Ascending aorta (tissue), 2 donors: ENCODE measurements around the gene ABCA13. TPM values are rescaled to one million over a fixed set of nuclear protein-coding genes. Genes with fewer than 3 reads are reported as not detected.

Experiments used
- DNase-seq, 2 donors: peaks; one replicate each; pipeline ENCODE4 v3.0.0-alpha.2; 2019; ENCODE audit warnings: low spot score in 2 of 2
- H3K27ac ChIP-seq, 2 donors: fragments of 200-600 bp; sonication (generic); one replicate each; pipeline ENCODE4 v1.5.1; 2016 to 2017; ENCODE audit warnings: mild to moderate bottlenecking in 1 of 2
- H3K27me3 ChIP-seq: fragments of 200-600 bp; sonication (generic); one replicate; pipeline ENCODE4 v1.5.1; 2017
- H3K36me3 ChIP-seq, 2 donors: fragments of 200-600 bp; sonication (generic); one replicate each; pipeline ENCODE4 v1.5.1; 2016
- H3K4me1 ChIP-seq, 2 donors: fragments of 200-600 bp; sonication (generic); one replicate each; pipeline ENCODE4 v1.5.1; 2016 to 2017; ENCODE audit warnings: mild to moderate bottlenecking in 1 of 2
- H3K4me3 ChIP-seq, 2 donors: fragments of 200-600 bp; sonication (generic); one replicate each; pipeline ENCODE4 v1.5.1; 2016 to 2017; ENCODE audit warnings: mild to moderate bottlenecking in 1 of 2
- H3K9me3 ChIP-seq, 2 donors: fragments of 200-600 bp; sonication (generic); one replicate each; pipeline ENCODE4 v1.5.1; 2016
- CTCF ChIP-seq, 3 experiments: fragments of 200-600 bp in 2 of 3; fragments of 450-650 bp in 1 of 3; sonication (generic) in 2 of 3; IDR thresholded peaks; one replicate each; pipeline ENCODE4 v1.5.1; 2016 to 2019; ENCODE audit warnings: antibody characterized with exemption in 3 of 3, mild to moderate bottlenecking in 1 of 3, moderate library complexity in 1 of 3
- intact Hi-C: fragments of 100-400 bp; cut with DNase I; formaldehyde crosslinking; loops from one replicate; pipeline ENCODE4 v1.15.1; 2023
- total RNA-seq: library from RNA; depleted of rRNA; stranded (reverse); fragments of >200 nt; gene quantifications from one replicate; pipeline ENCODE4 v1.1.0, GENCODE V29; 2016

ABCA13 gene
- total RNA-seq, 1 donor from 2014 or later, result not detected

DNA sequence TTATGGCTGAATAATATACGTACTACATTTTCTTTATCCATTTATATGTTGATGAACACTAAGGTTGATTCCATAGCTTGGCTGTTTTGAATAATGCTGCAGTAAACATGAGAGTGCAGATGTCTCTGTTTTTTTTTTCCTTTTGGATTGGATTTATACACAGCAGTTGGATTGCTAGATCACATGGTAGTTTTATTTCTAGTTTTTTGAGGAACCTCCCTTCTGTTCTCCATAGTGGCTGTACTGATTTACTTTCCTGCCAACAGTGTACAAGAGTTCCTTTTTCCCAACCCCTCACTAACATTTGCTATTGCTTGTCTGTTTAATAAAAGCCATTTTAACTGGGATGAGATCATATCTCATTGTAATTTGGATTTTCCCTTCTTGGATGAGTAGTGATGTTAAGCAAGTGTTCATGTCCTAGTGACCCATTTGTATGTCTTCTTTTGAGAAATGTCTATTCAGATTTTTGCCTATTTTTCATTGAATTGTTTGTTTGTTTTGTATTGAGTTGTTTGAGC, 36.0 kb downstream of the ABCA13 start:
- DNase-seq, result no peak
- H3K36me3 ChIP-seq, result no peaks in the 10 kb centered on the region
- no peak for TF ChIP-seq CTCF (IDR thresholded peaks at IDR 0.05)

GRCh38 chr7:48209004-48209600, 37.8 kb downstream of the ABCA13 start:
- H3K9me3 ChIP-seq, result peaks cover 4 to 8% of the 10 kb centered on the region in 2 donors
- H3K4me3 ChIP-seq, result no peak overlapping the region
- TF ChIP-seq CTCF (IDR thresholded peaks at IDR 0.05), result no peak
- H3K27me3 ChIP-seq, result no peaks in the 10 kb centered on the region
- no peak overlapping the region for H3K27ac ChIP-seq
- intact Hi-C loops, result no loop called here
- H3K4me1 ChIP-seq, result no peaks in the 10 kb centered on the region
- H3K36me3 ChIP-seq, result no peaks in the 10 kb centered on the region
- DNase-seq, result no peak

More for the DNA sequence above, 36.0 kb downstream of the ABCA13 start:
- Histone ChIP-seq H3K4me3 (no peak overlapping the region), H3K27ac (no peak overlapping the region), H3K27me3 (no peaks in the 10 kb centered on the region), H3K9me3 (peaks cover 4 to 8% of the 10 kb centered on the region in 2 donors), H3K4me1 (no peaks in the 10 kb centered on the region)
- intact Hi-C loops, result no loop called here

- Histone ChIP-seq H3K36me3 (no peaks in the 10 kb centered on the region), H3K27me3 (no peaks in the 10 kb centered on the region), H3K27ac (no peak overlapping the region), H3K4me3 (no peak overlapping the region), H3K9me3 (peaks cover 4 to 8% of the 10 kb centered on the region in 2 donors), H3K4me1 (no peaks in the 10 kb centered on the region)
- intact Hi-C loops, result no loop called here
- no peak for TF ChIP-seq CTCF (IDR thresholded peaks at IDR 0.05)
- DNase-seq, result no peak
Observed at GRCh38 chr7:48213226-48213625, 42.0 kb downstream of the ABCA13 start.

GRCh38 chr7:48217266-48217665, 46.0 kb downstream of the ABCA13 start:
- Histone ChIP-seq H3K27ac (no peak overlapping the region), H3K4me1 (no peaks in the 10 kb centered on the region), H3K9me3 (no peaks in the 10 kb centered on the region), H3K4me3 (no peak overlapping the region), H3K27me3 (no peaks in the 10 kb centered on the region), H3K36me3 (no peaks in the 10 kb centered on the region)
- intact Hi-C loops, result no loop called here
- no peak for TF ChIP-seq CTCF (IDR thresholded peaks at IDR 0.05)
- no peak for DNase-seq

- Histone ChIP-seq H3K27ac (no peak overlapping the region), H3K4me3 (no peak overlapping the region), H3K27me3 (no peaks in the 10 kb centered on the region), H3K9me3 (no peaks in the 10 kb centered on the region), H3K36me3 (no peaks in the 10 kb centered on the region), H3K4me1 (no peaks in the 10 kb centered on the region)
- DNase-seq, result no peak
- TF ChIP-seq CTCF (IDR thresholded peaks at IDR 0.05), result no peak
- intact Hi-C loops, result no loop called here
Observed at GRCh38 chr7:48217753-48218152, 46.5 kb downstream of the ABCA13 start.
